ENCODE data around the gene FOXL2. TPM values are rescaled to one million over a fixed set of nuclear protein-coding genes. Genes with fewer than 3 reads are reported as not detected.

FOXL2 gene
- total and polyA plus RNA-seq, 7 donors: not detected

DNA sequence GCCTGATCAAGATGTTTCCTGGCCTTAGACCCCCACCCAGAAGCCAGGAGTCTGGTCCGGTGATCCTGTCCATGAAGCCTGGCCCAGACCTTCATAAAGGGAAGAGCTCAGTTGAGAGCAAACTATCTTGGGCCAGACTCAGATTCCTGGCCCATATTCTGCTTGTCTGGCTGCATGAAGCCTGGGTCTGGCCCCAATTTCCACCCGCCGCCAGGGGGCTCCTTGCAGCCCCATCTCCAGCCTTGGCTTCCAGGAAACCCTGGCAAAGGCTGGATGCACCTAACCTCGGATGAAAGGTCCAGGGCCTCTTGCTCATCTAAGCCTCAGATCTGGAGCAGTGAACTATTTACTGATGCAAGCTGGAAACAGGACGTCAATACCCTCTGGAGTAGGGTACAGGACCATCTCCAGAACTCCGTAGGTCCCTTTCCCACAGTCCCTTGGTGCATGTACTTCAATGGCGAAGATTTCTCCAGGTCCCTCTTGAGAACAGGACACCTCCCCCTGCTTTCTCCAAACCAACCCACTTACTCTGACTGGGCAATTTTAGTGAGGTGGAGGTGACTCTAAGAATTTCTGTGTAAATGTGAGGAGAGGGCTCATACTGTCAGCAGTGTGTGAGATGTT, 5.6 kb downstream of the FOXL2 start:
- H3K27me3 ChIP-seq: peaks cover 93 to 100% (median 99%) of the 10 kb centered on the region in 3 donors
- intact Hi-C loops (cut with DNase I): no loop called here
- H3K27ac ChIP-seq: no peak overlapping the region
- no peaks in the 10 kb centered on the region for H3K36me3 ChIP-seq
- 39 to 48% methylated on average over 7 of the region's 7 CpGs for WGBS, 2 donors
- no peak for DNase-seq
- TF ChIP-seq POLR2AphosphoS5 (IDR thresholded peaks at IDR 0.05): no peak
- no peak for TF ChIP-seq POLR2A (IDR thresholded peaks at IDR 0.05)
- TF ChIP-seq CTCF (IDR thresholded peaks at IDR 0.05): no peak
- no peak for TF ChIP-seq EP300 (IDR thresholded peaks at IDR 0.05)
- H3K9me3 ChIP-seq: no peaks in the 10 kb centered on the region
- no peak overlapping the region for H3K4me3 ChIP-seq
- peaks cover 0 to 56% (median 53%) of the 10 kb centered on the region in 4 donors for H3K4me1 ChIP-seq

GRCh38 chr3:138940446-138940845, 6.5 kb downstream of the FOXL2 start:
- TF ChIP-seq POLR2A (IDR thresholded peaks at IDR 0.05): no peak
- no peak for TF ChIP-seq CTCF (IDR thresholded peaks at IDR 0.05)
- no peak for TF ChIP-seq POLR2AphosphoS5 (IDR thresholded peaks at IDR 0.05)
- TF ChIP-seq EP300 (IDR thresholded peaks at IDR 0.05): no peak
- intact Hi-C loops (cut with DNase I): no loop called here
- Histone ChIP-seq H3K4me1 (peaks cover 0 to 56% (median 52%) of the 10 kb centered on the region in 4 donors), H3K27ac (no peak overlapping the region), H3K27me3 (peaks cover 92 to 100% (median 100%) of the 10 kb centered on the region in 3 donors), H3K36me3 (no peaks in the 10 kb centered on the region), H3K9me3 (no peaks in the 10 kb centered on the region), H3K4me3 (no peak overlapping the region)
- 54 to 55% methylated on average over 6 of the region's 6 CpGs for WGBS, 2 donors
- peak; percentile 15 for DNase-seq

DNA sequence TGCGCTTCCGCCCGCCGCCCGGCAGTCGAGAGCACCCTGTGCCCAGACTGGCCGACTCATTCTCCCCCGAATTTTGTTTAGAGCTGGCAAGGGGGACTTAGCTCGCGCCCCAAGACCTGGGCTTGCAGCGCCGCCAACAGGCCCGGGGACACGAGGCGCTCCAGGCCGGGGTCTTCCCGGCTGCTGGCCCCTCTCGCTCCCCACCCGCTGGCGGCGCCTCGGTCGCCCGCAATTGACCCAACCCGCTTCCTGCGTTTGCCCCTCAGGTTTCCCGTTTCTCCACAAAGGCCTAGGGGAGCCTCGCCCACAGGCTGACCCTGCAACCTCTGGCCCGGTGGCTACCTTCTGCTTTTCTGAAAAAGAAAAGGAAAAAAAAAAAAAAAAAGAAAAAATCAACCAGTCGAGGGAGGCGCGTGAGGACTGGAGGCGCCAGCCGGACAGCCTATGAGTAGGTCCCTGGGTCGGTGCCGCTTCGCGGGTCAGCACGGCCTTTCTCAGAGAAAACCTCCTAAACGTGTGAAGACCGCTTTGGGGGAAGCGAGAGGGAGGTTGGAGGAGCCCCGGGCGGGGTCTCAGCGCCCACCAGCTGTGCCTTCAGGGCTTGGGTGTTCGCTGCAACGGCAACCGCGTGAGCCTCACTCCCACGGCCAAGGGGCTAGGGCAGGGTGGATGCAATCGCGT, 7.2 kb downstream of the FOXL2 start:
- Histone ChIP-seq H3K36me3 (no peaks in the 10 kb centered on the region), H3K27ac (no peak overlapping the region), H3K4me1 (peaks cover 0 to 49% (median 44%) of the 10 kb centered on the region in 4 donors), H3K4me3 (no peak overlapping the region), H3K9me3 (no peaks in the 10 kb centered on the region), H3K27me3 (peaks cover 85 to 98% (median 93%) of the 10 kb centered on the region in 3 donors)
- WGBS, 2 donors: 4 to 7% methylated on average over 52 of the region's 52 CpGs
- TF ChIP-seq POLR2AphosphoS5 (IDR thresholded peaks at IDR 0.05) (peak in 2 of 4 donors; percentile 19 to 25), POLR2A (IDR thresholded peaks at IDR 0.05) (no peak), EP300 (IDR thresholded peaks at IDR 0.05) (no peak), CTCF (IDR thresholded peaks at IDR 0.05) (no peak)
- intact Hi-C loops (cut with DNase I): loop anchor here (5.0 kb wide), 1 partner anchor 38 kb away; no protein-coding TSS in a partner anchor
- peak; percentile 38 for DNase-seq

GRCh38 chr3:138938877-138939560, 7.9 kb downstream of the FOXL2 start:
- Histone ChIP-seq H3K27ac (no peak overlapping the region), H3K4me3 (no peak overlapping the region), H3K27me3 (peaks cover 78 to 96% (median 86%) of the 10 kb centered on the region in 3 donors), H3K4me1 (peaks cover 0 to 43% (median 38%) of the 10 kb centered on the region in 4 donors), H3K9me3 (no peaks in the 10 kb centered on the region), H3K36me3 (no peaks in the 10 kb centered on the region)
- TF ChIP-seq CTCF (IDR thresholded peaks at IDR 0.05) (no peak), EP300 (IDR thresholded peaks at IDR 0.05) (no peak), POLR2A (IDR thresholded peaks at IDR 0.05) (no peak), POLR2AphosphoS5 (IDR thresholded peaks at IDR 0.05) (no peak)
- intact Hi-C loops (cut with DNase I): loop anchor here (5.0 kb wide), 1 partner anchor 38 kb away; no protein-coding TSS in a partner anchor
- DNase-seq: peak; percentile 33
- 5 to 8% methylated on average over 32 of the region's 32 CpGs for WGBS, 2 donors
